ENCODE results near the gene ALCAM.
"Not testable (repeated sequence)": the region's sequence is repeated elsewhere in the genome, so short reads cannot be mapped to it uniquely, and the experiment has no call there.

The ALCAM gene

GRCh38 chr3:105399062-105399461, 32.4 kb downstream of the ALCAM start:
- DNase-seq (ENCODE audit: low read depth) = no peak
- no peak for TF ChIP-seq CTCF (IDR thresholded peaks at IDR 0.05; ENCODE audit: low read length, missing control alignments)
- no peak overlapping the region for H3K4me3 ChIP-seq (replicated peaks; ENCODE audit: low read depth, low read length)

GRCh38 chr3:105399611-105400010, 32.9 kb downstream of the ALCAM start:
- H3K4me3 ChIP-seq (replicated peaks; ENCODE audit: low read depth, low read length) = no peak overlapping the region
- no peak for TF ChIP-seq CTCF (IDR thresholded peaks at IDR 0.05; ENCODE audit: low read length, missing control alignments)
- DNase-seq (ENCODE audit: low read depth) = no peak

- DNase-seq (ENCODE audit: low read depth) = no peak
- TF ChIP-seq CTCF (IDR thresholded peaks at IDR 0.05; ENCODE audit: low read length, missing control alignments) = no peak
- H3K4me3 ChIP-seq (replicated peaks; ENCODE audit: low read depth, low read length) = no peak overlapping the region
These were observed 34.5 kb downstream of the ALCAM start for GRCh38 chr3:105401254-105401653.

- DNase-seq (ENCODE audit: low read depth) = no peak
- no peak overlapping the region for H3K4me3 ChIP-seq (replicated peaks; ENCODE audit: low read depth, low read length)
- no peak for TF ChIP-seq CTCF (IDR thresholded peaks at IDR 0.05; ENCODE audit: low read length, missing control alignments)
These were observed 35.0 kb downstream of the ALCAM start for GRCh38 chr3:105401691-105402149.

- H3K4me3 ChIP-seq (replicated peaks; ENCODE audit: low read depth, low read length) = no peak overlapping the region
- DNase-seq (ENCODE audit: low read depth) = no peak
- TF ChIP-seq CTCF (IDR thresholded peaks at IDR 0.05; ENCODE audit: low read length, missing control alignments) = no peak
These were observed 35.6 kb downstream of the ALCAM start for GRCh38 chr3:105402287-105402801.

GRCh38 chr3:105403034-105403433, 36.3 kb downstream of the ALCAM start:
- H3K4me3 ChIP-seq (replicated peaks; ENCODE audit: low read depth, low read length); DNase-seq (ENCODE audit: low read depth): not testable (repeated sequence)

GRCh38 chr3:105406268-105406667, 39.6 kb downstream of the ALCAM start:
- DNase-seq (ENCODE audit: low read depth) = no peak
- no peak for TF ChIP-seq CTCF (IDR thresholded peaks at IDR 0.05; ENCODE audit: low read length, missing control alignments)
- no peak overlapping the region for H3K4me3 ChIP-seq (replicated peaks; ENCODE audit: low read depth, low read length)
